IPS-18c (cell line): Measurements from ENCODE around the gene BIN1.

Experiments
- H3K4me3 ChIP-seq: 2 replicates; pipeline ENCODE4 v1.7.0; 2013; ENCODE audit warnings: low read depth, mild to moderate bottlenecking, low read length, moderate library complexity; ENCODE audit not compliant: insufficient read depth
- H3K9me3 ChIP-seq: one replicate; pipeline ENCODE4 v1.6.1; 2013; ENCODE audit warnings: mild to moderate bottlenecking, low read length, moderate library complexity; ENCODE audit not compliant: control insufficient read depth, insufficient read depth

Gene BIN1

DNA sequence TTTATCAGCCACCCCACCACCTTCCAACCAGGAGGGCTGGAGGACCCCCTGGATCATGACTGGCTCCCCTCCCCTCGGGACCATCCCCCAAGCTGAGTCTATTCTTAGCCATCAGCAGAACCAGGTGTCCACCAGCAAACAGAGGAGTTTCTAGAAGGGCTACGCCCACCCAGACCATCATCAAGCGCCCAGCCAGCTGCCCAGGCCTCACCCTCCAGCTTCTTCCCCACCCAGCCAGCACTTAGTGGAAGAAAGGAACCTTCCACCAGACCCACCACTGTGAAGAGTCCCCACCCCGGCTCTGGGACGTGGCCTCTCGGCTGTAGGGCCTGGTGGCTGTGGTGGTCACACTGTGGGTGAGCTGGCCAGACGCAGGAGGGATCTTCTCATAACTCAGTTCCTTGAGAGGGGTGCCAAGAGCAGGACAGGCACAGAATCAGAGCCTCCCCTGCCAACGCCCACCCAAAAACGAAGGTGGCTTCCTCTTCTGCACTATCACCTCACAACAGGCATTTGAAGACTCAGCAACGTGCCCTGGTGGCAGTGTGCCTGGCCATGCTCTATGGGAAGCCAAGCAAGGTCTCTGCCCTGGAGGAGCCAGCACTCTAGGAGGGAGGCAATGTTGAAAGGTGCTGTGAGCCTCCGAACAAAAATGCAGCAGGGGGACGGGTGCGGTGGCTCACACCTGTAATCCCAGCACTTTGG, 19.0 kb downstream of the BIN1 start:
- H3K9me3 ChIP-seq: no peaks in the 10 kb centered on the region
- H3K4me3 ChIP-seq: no peak overlapping the region

DNA sequence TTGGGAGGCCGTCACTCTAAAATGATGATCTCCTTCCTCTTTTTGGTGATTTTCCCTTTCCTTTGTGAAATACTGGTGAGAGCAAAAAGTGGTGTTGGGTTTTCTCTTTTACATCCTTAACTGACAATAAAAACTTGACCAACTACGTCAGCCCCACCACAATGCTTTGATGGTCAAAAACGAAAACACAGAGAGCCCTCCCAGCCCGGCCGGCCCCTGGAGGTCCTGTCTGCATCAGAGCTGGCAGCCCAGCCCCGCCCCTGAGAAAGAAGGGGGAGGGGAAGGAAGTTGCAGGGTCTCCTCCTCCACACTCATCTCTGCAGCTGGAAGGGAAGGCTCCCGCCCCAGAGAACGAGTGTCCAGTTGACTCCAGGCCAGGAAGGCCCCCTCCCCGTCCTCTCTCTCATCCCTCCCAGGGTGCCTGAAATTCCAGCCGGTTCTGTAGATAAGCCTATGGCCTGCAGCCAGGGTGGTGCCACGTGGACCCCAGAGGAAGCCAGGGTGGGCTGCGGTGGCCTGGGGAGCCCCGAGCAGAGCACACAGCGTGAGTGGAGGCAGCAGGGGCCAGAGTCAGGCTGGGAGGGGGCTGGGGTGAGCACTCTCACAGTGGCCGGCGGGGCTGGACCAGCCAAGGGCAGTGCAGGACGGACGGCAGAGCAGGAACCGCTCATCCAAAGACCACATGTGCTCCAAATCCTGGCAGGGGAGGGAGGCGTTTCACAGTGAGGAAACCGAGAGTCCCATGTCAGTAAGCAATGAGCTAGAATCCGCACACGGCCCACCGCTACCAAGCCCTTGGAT, 19.8 kb downstream of the BIN1 start:
- no peak overlapping the region for H3K4me3 ChIP-seq
- H3K9me3 ChIP-seq: no peaks in the 10 kb centered on the region

DNA sequence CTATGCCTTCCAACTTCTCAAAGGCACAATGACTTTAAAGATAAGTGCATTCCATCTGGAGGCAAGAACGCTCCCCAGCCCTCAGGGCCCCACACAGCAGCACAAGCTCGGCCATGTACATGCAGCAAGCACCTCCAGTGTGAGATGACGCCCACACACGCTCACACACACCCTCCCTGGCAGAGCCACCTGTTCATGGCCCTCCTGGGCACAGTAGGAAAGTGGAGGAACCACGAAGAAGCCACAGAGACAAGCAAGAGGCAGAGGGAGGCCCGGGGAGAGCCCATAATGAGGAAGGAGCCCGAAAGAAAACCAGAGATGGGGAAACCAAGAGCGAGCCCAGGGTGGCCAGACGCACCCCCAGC, 21.7 kb downstream of the BIN1 start:
- Histone ChIP-seq H3K9me3 (no peaks in the 10 kb centered on the region), H3K4me3 (no peak overlapping the region)

DNA sequence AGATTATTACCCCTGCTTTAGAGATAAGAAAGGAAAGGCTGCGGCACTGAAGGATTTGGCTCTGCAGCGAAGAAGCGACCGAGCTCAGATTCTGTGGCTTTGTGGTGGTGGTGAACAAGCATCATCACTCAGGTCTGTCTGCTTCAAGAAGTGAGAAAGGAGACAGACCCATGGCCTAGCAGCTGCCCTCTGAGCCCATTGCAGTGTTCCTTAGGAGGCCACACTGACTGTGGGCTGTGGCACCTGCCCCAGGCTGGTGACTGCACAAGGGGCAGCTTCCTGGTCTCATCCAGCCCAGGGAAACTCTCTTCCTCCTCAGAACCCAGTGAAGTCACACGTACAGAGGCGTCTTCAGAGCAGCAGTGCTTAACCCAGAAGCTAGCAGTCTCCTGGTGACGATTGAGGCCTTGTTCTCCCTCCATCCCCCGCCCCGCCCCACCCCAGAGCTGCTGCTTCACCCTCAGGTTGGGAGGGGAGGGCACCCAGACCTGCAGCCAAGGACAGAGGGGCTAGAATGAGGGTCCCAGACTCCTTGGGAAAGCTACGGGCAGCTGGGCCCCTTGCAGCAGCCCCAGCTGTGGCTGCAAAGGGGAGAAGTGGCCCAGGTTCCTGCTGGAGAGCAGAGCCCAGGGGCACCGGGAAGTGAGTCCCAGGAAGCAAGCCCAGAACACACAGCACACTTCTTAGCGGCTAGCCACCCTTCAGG, 22.2 kb downstream of the BIN1 start:
- no peaks in the 10 kb centered on the region for H3K9me3 ChIP-seq
- no peak overlapping the region for H3K4me3 ChIP-seq

DNA sequence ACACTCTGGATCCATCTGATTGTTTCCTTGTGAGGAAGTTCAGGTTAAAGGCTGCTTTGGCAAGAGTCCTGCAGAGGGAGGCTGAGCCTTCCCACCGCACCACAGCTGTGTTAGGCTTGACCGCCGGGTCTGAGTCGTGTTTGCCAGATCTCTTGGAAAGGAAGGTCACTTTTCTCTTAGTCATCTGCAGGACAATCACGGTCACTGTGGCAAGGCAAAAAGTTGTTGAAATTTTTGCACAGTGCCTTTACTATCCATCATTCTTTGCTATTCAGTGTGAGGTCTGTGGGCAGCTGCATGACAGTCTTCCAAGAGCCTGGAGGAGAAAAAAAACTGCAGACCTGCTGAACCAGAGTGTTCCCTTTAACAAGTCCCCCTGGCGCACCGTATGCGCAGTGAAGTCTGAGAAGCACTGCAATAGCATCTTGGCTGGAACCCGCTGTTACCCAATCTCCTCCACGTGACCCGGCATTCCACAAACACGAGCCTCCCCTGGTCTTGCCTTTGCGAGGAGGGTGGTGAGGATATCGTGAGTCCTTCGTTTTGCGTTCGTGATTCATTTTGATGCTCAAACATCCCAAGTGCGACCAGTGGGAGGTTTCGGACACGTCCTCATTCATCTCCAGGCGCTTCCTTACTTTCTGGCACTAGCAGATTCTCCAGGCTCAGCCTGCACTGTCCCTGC, 23.0 kb downstream of the BIN1 start:
- no peaks in the 10 kb centered on the region for H3K9me3 ChIP-seq
- no peak overlapping the region for H3K4me3 ChIP-seq

DNA sequence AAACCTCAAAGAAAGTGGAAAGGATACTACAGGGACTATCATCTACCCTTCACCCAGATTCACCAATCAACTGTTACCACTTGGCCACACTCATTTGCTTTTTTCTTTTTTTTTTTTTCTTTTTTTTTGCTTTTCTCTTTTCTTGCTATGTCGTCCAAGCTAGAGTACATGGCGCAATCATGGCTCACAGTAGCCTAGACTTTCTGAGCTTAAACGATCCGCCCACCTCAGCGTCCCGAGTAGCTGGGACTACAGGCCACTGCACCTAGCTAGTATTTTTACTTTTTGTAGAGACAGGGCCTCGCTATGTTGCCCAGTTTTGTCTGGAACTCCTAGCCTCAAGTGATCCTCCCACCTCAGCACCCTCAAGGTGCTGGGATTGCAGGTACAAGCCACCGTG, 24.0 kb downstream of the BIN1 start:
- H3K9me3 ChIP-seq: no peaks in the 10 kb centered on the region
- no peak overlapping the region for H3K4me3 ChIP-seq

DNA sequence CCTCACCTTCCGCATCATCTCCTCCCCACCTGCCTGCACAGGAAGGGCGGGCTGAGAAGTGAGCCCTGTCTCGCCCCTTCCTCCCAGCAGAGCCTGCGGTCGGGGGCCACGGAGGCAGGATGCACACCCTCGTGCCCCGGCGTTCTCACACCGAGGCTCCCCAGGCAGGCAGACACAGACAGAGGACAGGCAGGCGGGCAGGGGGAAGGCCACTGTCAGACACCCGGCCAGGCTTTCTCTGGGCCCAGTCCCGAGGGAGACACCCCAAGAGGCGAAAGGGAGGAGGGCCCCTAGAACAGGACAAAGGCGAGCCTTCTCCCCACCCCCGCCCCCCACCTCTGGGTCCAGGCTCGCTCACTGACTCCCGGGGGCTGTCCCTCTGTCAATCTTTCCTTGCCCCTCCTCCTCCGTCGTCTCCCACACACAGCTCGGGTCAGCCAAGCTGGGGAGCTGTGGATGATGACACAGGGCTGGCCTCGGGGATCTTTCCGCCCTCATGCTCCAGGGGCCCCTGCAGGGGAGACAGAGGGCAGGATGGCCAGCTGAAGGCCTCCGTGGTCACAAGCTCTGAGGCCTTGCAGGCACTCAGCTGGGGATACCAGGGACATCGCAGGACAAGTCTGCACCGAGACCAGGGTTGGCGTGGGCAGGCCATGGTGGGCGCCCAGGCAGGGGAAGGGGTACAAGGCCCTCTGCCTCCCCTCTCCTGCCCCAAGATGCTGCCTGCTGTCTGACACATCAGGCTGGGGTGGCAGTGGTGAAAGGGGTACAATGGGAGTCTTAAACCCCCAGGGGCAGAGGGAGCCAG, 24.9 kb downstream of the BIN1 start:
- Histone ChIP-seq H3K9me3 (no peaks in the 10 kb centered on the region), H3K4me3 (no peak overlapping the region)

DNA sequence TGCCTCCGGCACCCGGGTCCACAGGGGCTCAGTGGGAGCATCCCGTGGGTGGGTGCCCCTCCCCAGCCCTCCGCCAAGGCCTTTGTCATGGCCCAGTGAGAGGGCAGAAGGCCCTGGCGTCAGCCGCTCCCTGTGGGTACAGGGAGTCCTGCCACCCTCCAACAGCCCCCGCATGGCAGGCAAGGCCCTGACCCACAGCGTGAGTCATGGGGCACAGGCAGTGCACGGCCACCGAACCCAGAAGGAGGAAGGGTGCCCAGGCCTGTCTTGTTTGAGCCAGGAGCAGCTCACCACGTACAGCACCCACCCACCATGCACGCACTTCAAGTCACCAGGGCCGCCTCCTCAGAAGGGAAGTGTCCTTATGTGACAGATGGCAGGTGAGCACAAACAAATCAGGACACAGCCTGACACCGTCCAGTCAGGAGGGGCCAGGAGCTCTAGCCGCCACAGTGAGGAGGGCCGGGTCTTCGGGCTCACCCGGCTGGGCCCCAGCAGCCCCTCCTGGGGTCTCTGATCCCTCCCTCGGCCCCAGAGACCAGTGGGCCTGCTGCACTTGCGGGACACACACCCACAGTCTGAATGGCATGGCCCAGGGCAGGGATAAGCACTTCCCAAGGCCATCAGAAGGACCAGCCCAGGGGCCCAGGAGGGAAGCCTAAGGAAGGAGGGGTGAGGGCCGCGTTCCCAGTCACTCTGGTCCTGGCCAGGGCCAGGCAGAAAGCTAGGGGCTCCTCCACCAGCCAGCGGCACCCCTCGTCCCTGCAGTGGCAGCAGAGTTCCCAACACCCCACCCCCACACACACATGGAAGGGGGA, 25.8 kb downstream of the BIN1 start:
- H3K4me3 ChIP-seq: no peak overlapping the region
- H3K9me3 ChIP-seq: no peaks in the 10 kb centered on the region

DNA sequence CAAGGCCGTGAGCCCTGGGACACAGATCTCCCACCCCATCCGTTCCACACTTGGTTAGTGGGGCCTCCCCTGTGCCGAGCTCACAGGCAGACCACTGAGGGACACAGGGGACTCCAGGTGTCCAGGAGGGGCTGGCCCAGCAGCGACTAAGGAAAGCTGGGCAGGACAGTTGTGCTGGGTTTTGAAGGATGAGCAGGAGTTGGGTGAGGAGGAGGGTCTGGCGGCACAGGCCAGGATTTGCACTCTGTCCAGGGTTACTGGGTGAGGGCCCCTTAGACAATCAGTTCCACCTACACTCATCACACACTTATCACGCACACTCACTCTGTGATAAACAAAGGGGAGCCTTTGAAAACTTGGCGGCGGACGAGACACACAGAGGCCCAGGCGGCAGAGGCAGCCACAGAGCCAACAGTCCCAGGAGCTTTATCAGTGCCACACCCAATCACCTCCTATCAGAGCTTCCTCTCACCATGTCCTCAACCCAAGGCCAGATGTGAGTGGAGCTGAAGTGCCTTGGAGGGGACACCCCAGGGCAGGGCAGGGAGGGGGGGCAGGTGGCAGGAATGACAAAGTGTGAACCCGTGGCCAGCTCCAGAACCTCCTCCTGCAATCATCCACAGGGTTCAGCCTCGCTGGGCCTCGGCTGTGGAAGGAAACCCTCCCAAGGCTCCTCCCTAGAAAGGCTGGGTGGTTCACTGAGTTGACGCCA, 26.6 kb downstream of the BIN1 start:
- Histone ChIP-seq H3K4me3 (no peak overlapping the region), H3K9me3 (no peaks in the 10 kb centered on the region)

DNA sequence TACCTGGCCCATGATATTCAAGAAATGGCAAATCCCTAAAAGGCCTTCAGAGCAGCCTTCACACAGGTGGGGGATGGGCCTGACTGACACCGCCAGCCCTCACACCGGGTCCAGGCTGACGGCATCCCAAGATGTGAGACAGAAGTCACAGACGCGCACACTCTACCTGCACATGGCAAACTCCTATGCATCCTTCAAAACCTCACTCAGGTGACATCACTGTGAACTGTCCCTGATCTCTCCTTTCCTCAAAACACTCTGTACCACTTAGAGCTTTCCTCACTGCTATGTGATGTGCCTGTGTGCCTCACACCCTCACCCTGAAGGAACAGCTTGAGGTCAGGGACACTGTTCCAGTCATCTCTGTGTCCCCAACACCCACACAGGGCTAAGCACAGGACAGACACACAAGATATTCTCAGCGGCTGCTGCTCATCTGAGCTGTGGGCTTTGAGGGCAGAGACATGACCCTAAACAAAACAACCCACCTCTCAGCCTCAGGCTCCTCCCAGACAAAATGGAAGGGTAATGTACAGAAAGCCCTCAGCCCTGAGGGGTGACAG, 27.5 kb downstream of the BIN1 start:
- H3K9me3 ChIP-seq: no peaks in the 10 kb centered on the region
- no peak overlapping the region for H3K4me3 ChIP-seq

DNA sequence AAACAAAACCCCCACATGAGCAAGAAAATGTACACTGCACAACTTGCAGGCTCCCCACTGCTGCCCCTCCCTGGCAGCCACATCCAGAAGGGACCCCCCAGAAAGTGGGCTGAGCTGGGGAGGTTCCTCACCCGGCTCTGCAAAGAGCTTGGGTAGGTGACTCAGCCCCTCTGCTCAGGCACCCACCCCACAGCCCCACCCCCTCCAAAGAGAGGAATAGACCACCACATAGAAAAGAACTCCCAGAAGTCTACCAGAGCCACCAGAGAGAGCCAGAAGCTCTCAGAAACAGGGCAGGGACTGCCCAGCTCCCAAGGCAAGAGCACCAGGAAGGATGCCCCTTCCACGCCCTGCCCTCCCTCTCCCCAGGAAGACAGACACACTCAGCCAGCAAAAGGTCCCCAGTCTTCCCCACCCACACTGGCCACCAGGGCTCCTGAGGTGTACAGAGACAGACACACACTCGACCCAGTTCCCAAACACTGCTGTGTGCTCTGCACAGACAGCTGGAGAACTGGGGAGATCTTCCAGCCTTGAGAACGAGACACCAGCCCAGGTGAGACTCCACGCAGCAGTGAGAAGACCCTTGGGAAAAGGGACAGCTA, 28.2 kb downstream of the BIN1 start:
- Histone ChIP-seq H3K4me3 (no peak overlapping the region), H3K9me3 (no peaks in the 10 kb centered on the region)

DNA sequence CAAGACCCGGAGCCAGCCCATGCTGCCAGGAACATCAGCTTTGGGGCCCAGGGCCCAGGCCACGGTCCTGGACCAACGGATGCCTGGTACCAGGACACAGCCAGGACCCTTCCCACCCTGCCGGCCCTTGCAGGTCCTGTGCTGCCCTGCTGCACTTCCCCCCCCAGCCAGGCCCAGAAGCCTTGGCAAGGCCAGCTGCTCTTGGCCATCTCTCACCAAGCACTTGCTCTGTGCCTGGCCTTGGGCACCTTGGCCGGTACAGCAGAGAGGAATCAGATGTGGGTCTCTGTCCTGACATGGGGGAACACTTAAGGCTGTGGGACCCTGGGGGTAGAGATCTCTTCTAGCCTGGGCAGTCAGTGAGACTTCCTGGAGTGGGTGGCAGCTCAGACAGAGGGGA, 28.9 kb downstream of the BIN1 start:
- H3K4me3 ChIP-seq: no peak overlapping the region
- no peaks in the 10 kb centered on the region for H3K9me3 ChIP-seq

DNA sequence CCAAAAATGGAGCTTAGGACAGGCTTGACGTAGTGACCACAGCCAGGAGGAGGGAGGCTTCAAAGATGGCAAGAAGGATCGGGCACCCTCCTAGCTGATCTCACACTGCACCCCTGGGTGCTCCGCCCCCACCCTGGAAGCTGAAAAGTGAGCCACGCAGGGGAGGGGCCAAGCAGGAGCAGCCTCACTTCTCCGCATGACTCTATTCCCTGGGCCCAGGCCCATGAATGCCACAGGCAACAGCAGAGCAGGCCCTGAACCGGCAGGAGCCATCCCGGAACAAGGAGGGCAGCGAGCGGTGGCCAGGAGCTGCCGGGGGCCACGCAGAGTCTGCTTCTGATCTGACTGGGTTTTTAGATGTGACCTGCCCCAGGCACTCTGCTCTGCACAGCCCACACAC, 30.0 kb downstream of the BIN1 start:
- Histone ChIP-seq H3K9me3 (no peaks in the 10 kb centered on the region), H3K4me3 (no peak overlapping the region)

DNA sequence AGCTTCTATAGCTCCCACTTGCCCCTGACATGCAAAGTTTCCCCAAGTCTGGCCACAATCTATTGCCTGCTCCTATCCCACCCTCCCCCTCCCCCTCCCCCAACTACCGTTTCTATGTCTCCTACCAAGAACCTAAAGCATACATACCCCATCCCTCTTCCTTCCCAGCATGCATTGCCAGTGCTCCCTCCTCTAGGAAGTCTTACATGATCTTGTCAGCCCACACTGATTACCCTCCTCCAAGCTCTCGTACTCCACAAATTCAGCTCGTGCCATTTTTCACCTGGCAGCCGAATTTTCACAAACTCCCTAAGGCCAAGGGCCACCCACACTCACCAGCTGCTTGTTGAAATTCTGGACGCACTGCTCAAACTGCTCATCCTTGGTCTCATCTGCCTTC, 30.7 kb downstream of the BIN1 start:
- no peaks in the 10 kb centered on the region for H3K9me3 ChIP-seq
- H3K4me3 ChIP-seq: no peak overlapping the region

DNA sequence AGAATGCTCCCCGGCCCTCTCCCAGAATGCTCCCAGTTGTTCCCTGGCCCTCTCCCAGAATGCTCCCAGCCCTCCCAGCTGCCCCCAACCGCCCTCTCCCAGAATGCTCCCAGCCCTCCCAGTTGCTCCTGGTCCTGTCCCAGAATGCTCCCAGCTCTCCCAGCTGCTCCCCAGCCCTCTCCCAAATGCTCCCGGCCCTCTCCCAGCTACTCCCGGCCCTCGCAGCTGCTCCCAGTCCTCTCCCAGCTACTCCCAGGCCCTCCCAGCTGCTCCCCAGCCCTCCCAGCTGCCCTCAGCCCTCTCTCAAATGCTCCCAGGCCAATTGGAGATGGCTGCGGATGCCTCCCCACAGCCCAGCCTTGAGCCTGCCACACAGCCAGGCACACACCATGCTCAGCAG, 31.1 kb downstream of the BIN1 start:
- no peak overlapping the region for H3K4me3 ChIP-seq

More for the DNA sequence above, 31.1 kb downstream of the BIN1 start:
- H3K9me3 ChIP-seq: no peaks in the 10 kb centered on the region
